GM18868 (cell line): ENCODE measurements around the gene IL3.
"Not testable (repeated sequence)": the region's sequence is repeated elsewhere in the genome, so short reads cannot be mapped to it uniquely, and the experiment has no call there.

ENCODE experiments used
- ATAC-seq: cut with Tn5 transposase; IDR thresholded peaks from one replicate; pipeline ENCODE4 v1.9.1; 2021; ENCODE audit warnings: mild to moderate bottlenecking, moderate library complexity; ENCODE audit not compliant: unreplicated experiment

IL3 gene

GRCh38 chr5:132093271-132093670 lies 32.8 kb downstream of the IL3 start:
- ATAC-seq: no peak

- no peak for ATAC-seq
Observed at GRCh38 chr5:132094393-132095076, 34.1 kb downstream of the IL3 start.

GRCh38 chr5:132095077-132095410 lies 34.6 kb downstream of the IL3 start:
- ATAC-seq: no peak

- ATAC-seq: no peak
Observed at GRCh38 chr5:132095424-132095972, 35.0 kb downstream of the IL3 start.

GRCh38 chr5:132096904-132097303 lies 36.4 kb downstream of the IL3 start:
- ATAC-seq: no peak

GRCh38 chr5:132098151-132098594 lies 37.7 kb downstream of the IL3 start:
- ATAC-seq: peak; percentile 32

GRCh38 chr5:132098621-132099020 lies 38.2 kb downstream of the IL3 start:
- ATAC-seq: no peak

GRCh38 chr5:132099076-132099748 lies 38.8 kb downstream of the IL3 start:
- peak; percentile 57 for ATAC-seq

GRCh38 chr5:132099905-132100304 lies 39.5 kb downstream of the IL3 start:
- no peak for ATAC-seq

- ATAC-seq: peak; percentile 44
Observed at GRCh38 chr5:132100672-132101261, 40.3 kb downstream of the IL3 start.

GRCh38 chr5:132101385-132101880 lies 41.0 kb downstream of the IL3 start:
- ATAC-seq: no peak

GRCh38 chr5:132102101-132102701 lies 41.7 kb downstream of the IL3 start:
- no peak for ATAC-seq

GRCh38 chr5:132102944-132103331 lies 42.5 kb downstream of the IL3 start:
- ATAC-seq: no peak

- peak; percentile 59 for ATAC-seq
Observed at GRCh38 chr5:132103332-132103951, 43.0 kb downstream of the IL3 start.

GRCh38 chr5:132103969-132104391 lies 43.5 kb downstream of the IL3 start:
- ATAC-seq: peak; percentile 2

GRCh38 chr5:132104556-132104955 lies 44.1 kb downstream of the IL3 start:
- ATAC-seq: no peak

- no peak for ATAC-seq
Observed at GRCh38 chr5:132105688-132106087, 45.2 kb downstream of the IL3 start.

- ATAC-seq: not testable (repeated sequence)
Observed at GRCh38 chr5:132108495-132108894, 48.0 kb downstream of the IL3 start.

- ATAC-seq: not testable (repeated sequence)
Observed at GRCh38 chr5:132108957-132109356, 48.5 kb downstream of the IL3 start.

GRCh38 chr5:132109494-132110053 lies 49.1 kb downstream of the IL3 start:
- no peak for ATAC-seq

GRCh38 chr5:132110195-132110594 lies 49.7 kb downstream of the IL3 start:
- no peak for ATAC-seq
